Motor neuron (in vitro differentiated cells): ENCODE results near the gene ADORA1. TPM values are rescaled to one million over a fixed set of nuclear protein-coding genes. Genes with fewer than 3 reads are reported as not detected.

Source experiments
- ATAC-seq, 8 experiments: fragments of 200-7000 bp; cut with Tn5 transposase; replicated peaks in 6 of 8; 2 replicates each; pipeline ENCODE4 v1.8.0; 2021; ENCODE audit warnings: mild to moderate bottlenecking in 8 of 8, moderate library complexity in 8 of 8
- H3K27ac ChIP-seq, 2 donors: fragments of 250-450 bp; sonication (Bioruptor Pico); 2 replicates each; pipeline ENCODE4 v1.9.0; 2021; ENCODE audit warnings: antibody characterized with exemption in 2 of 2, mild to moderate bottlenecking in 2 of 2, moderate library complexity in 1 of 2
- H3K4me1 ChIP-seq, 2 donors: fragments of 250-450 bp; sonication (Bioruptor Pico); replicated peaks in 1 of 2; 2 replicates each; pipeline ENCODE4 v1.6.1; 2021; ENCODE audit warnings: antibody characterized with exemption in 2 of 2, mild to moderate bottlenecking in 2 of 2, moderate library complexity in 1 of 2
- H3K4me3 ChIP-seq, 5 donors: fragments of 250-450 bp; sonication (Bioruptor Pico); 2 replicates each; pipeline ENCODE4 v1.9.0; 2021; ENCODE audit warnings: antibody characterized with exemption in 5 of 5, mild to moderate bottlenecking in 5 of 5, moderate library complexity in 4 of 5
- WGBS, 10 experiments: fragments of 450-650 bp; shearing (Covaris generic); methylation state at CpG; one replicate each; pipeline ENCODE4 v1.0.0; 2022; 5-methylcytosine and 5-hydroxymethylcytosine counted together
- in situ Hi-C, 9 experiments: fragments of 400-800 bp; cut with MboI; loops; one replicate each; pipeline ENCODE4 v1.15.0; 2021; ENCODE audit warnings: low sequenced_read_pairs in 9 of 9, low pct_unique_long_range_greater_than_20kb in 2 of 9; ENCODE audit not compliant: unreplicated experiment in 9 of 9
- total RNA-seq, 8 experiments: library from RNA; unstranded; fragments of 300-600 nt; gene quantifications; 2 replicates each; pipeline versions ENCODE4 v1.2.3 to v1.2.4, GENCODE V29; 2022

The ADORA1 gene
- total RNA-seq, 8 experiments from 2014 or later, result 3.2 to 15.5 (median 3.9) TPM

DNA sequence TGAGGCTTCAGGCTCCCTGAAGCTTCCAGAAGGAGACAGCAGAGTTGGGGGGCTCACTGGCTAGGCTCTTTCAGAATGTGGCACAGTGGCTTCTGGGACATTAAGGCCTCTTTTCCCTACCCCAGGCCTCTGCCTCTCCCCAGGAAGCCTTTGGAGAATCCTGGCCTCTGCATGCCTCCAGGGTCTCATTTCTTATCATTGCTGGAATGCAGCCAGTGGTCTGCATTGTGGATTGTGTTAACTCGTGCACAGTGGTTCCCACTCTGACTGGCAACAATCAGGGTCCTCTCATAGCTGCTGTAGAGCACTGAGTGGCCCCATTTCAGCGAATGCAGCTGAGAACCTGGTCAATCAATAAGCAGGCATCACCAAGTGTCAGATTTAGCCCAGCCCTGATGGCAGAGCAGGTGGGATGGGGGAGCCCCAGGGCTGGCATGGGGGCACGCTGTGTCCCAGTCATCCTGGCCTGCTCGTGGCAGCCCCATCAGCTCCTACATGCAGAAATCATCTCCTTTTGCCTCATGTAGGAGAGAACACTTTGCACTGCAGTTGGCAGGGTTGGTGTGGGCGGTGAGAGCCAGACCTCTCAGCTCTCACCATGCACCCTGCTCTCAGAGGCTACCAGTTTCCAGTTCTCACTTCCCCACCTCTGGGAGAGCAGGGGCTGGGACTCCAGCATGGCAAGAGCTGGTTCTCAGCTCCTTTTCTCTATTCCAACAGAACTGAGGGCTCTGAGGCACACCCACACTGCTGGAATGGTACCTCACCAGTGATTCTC is 13.4 kb downstream of the ADORA1 start:
- Histone ChIP-seq H3K27ac (peak overlapping the region; percentile 42 to 49), H3K4me3 (no peak overlapping the region), H3K4me1 (peaks cover 22 to 24% of the 10 kb centered on the region in 2 donors)
- in situ Hi-C loops, result no loop called here
- WGBS, 10 experiments, result 36 to 100% (median 70%) methylated on average over 1 to 4 of the region's 5 CpGs; no CpG with 5 or more reads in 4 of the 10 experiments
- peak in 4 of 8 experiments; percentile 21 to 54 (median 36) for ATAC-seq

DNA sequence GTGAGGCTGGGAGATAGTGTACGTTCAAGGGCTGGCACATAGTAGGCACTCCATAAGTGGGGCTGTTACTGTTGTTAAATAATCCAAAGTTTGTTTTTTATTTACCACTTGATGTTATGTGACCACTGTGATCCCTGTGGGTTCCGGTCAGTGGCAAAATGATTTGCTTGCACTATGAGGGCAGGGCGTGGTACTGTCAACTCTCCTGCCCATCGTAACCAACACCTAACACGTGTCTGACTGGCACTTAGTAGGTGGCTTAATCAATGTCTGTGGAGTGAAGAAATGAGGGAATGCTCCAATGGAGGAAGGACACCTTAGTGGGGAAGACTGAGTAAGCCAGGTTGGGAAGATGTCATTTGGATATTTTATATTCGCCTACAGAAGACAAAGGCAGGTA is 14.6 kb downstream of the ADORA1 start:
- in situ Hi-C loops, result no loop called here
- 75 to 95% (median 87%) methylated on average over 1 to 6 of the region's 6 CpGs; no CpG with 5 or more reads in 2 of the 10 experiments for WGBS, 10 experiments
- ATAC-seq, result no peak
- Histone ChIP-seq H3K4me1 (peaks cover 23 to 30% of the 10 kb centered on the region in 2 donors), H3K4me3 (no peak overlapping the region), H3K27ac (no peak overlapping the region)

DNA sequence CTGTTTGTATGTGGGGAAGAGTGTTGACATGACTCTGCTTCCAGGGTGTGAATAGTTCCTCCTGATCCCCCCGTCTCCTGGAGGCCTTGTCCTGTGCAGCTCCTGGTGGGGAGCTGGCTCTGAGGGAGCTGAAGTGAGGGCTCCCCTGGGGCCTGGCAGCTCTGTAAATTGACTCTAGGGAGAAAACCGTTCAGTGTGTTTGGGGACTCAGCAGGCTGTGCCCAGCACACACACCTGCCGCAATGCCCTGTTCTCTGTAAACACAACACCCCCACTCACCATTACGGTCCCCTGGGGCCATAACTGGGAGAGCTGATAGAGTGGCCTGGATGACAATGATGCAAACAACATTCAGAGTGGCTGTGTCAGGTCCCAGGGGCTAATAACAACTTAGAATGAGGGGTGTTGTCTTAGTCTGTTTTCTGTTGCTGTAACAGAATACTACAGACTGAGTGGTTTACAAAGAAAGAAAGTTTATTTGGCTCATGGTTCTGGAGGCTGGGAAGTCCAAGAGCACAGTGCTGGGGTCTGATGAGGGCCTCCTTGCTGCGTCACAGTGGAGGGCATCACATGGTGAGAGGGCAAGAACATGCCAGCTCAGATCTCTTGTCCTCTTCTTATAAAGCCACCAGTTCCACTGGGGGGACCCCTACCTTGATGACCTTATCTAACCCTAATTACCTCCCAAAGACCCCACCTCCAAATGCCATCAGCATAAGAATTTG is 15.3 kb downstream of the ADORA1 start:
- H3K4me1 ChIP-seq, result peaks cover 31 to 37% of the 10 kb centered on the region in 2 donors
- H3K27ac ChIP-seq, result no peak overlapping the region
- 40 to 100% (median 87%) methylated on average over 1 to 5 of the region's 5 CpGs; no CpG with 5 or more reads in 2 of the 10 experiments for WGBS, 10 experiments
- in situ Hi-C loops, result no loop called here
- no peak for ATAC-seq
- H3K4me3 ChIP-seq, result no peak overlapping the region

DNA sequence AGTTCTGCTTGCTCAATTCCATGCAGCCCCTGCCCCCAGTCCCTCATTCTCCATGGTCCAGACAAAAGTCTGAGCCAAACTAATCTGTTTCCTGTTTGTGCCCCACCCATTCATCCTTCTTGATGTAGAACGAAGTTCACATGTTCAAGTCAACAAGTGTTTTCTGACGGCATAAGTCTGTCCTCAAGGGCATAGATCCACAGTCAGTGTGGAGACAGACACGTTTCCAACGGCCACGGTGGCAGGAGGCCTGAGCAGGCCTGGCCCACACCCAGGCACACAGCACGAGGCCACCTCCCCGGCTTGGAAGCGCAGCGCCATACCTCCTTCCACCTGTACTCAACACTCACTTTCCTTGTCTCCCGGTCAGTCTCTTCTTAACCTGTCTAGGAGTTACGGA is 16.1 kb downstream of the ADORA1 start:
- peaks cover 38 to 45% of the 10 kb centered on the region in 2 donors for H3K4me1 ChIP-seq
- H3K27ac ChIP-seq, result no peak overlapping the region
- in situ Hi-C loops, result no loop called here
- no peak overlapping the region for H3K4me3 ChIP-seq
- no peak for ATAC-seq
- 60 to 100% (median 88%) methylated on average over 1 to 10 of the region's 11 CpGs; no CpG with 5 or more reads in 3 of the 10 experiments for WGBS, 10 experiments

DNA sequence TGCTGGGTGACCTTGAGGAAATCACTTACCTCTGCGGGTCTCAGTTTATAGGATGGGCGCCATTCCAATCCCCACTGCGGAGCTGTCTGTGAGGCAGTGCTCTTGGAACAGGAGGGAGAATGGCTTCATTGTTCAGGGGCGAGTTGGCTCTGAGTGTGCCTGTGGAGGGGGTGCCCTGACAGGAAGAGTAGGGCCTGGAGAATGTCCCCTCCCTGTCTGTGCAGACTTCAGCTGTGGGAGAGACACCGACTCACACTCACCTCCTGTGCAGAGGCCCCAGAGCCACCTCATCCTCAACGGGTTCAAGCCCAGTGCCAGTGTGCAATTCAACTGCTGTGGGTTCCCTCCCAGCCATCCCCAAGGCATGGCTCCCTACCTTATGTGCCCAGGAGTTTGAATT is 17.1 kb downstream of the ADORA1 start:
- Histone ChIP-seq H3K4me3 (no peak overlapping the region), H3K27ac (no peak overlapping the region), H3K4me1 (peaks cover 46 to 51% of the 10 kb centered on the region in 2 donors)
- in situ Hi-C loops, result no loop called here
- peak in 5 of 8 experiments; percentile 16 to 59 (median 26) for ATAC-seq
- 50 to 89% (median 83%) methylated on average over 1 to 5 of the region's 6 CpGs; no CpG with 5 or more reads in 3 of the 10 experiments for WGBS, 10 experiments

DNA sequence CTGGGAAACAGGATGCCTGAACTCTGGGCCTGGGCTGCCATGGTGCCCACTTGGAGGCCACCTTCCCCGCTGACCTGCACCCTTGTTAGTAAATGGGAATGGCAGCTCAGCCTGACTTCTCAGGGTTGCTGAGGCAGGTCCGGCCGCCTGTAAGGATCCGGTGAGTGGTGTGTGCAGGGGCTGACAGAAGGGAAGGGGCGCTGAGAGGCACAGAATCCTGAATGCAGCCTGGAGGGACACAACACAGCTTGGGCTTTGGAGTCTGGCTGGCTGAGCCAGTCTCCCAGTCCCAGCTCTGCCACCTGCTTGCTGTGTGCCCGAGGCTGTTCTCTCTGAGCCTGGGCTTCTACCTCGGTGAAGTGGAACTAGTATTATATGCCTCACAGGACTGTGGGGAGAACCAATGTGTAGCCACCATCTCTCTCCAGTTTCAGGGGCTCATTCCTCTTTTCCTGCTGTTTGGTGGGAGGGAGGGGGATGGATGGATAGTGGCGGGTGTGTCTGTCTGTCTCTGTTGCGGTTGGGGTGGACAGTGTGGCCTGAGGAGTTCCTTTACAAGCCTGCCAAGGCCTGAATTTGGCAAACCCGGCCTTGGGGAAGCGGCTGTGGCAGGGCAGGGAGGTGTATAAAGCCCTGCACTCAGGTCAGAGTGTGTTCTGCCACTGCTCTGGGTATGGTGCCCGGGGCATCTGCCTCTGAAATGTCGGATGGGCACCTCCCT is 18.0 kb downstream of the ADORA1 start:
- H3K4me1 ChIP-seq, result peaks cover 43 to 47% of the 10 kb centered on the region in 2 donors
- ATAC-seq, result peak in 2 of 8 experiments; percentile 33 to 41
- in situ Hi-C loops, result no loop called here
- WGBS, 10 experiments, result 68 to 96% (median 88%) methylated on average over 1 to 13 of the region's 13 CpGs; no CpG with 5 or more reads in 4 of the 10 experiments
- no peak overlapping the region for H3K27ac ChIP-seq
- no peak overlapping the region for H3K4me3 ChIP-seq

DNA sequence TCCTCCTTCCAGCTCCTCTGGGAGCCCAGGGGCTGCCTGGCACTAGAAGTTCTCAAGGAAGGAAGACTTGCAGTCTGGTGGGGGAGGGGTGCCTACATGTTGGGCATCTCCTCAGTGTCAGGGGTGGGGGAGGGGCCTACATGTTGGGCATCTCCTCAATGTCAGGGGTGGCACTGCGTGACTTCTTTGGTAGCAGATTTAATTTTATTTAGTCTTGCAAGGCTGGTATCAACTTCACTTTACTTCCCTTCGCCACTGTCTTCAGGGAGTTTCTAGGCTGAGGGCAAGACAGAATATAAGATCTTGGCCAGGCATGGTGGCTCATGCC is 18.5 kb downstream of the ADORA1 start:
- ATAC-seq, result no peak
- Histone ChIP-seq H3K4me3 (no peak overlapping the region), H3K4me1 (peaks cover 40 to 42% of the 10 kb centered on the region in 2 donors), H3K27ac (no peak overlapping the region)
- in situ Hi-C loops, result no loop called here
- 86 to 100% (median 100%) methylated on average over 1 to 2 of the region's 2 CpGs; no CpG with 5 or more reads in 6 of the 10 experiments for WGBS, 10 experiments

DNA sequence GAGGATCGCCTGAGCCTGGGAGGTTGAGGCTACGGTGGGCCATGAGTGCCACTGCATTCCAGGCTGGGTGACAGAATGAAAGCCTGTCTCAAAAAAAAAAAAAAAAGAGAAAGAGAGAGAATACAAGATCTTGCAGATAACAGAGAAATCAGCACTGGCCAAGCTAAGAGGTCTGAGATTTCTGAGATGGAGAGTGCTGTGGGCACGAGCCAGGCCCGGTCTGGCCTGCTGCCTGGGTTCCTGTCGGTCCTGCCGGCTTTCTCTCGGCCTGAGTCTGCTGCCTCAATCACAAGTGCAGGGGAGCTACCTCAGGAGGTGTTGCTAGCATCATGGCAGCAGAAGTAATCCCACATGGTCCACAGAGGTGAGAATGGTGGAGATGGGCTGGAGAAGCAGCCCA is 19.0 kb downstream of the ADORA1 start:
- Histone ChIP-seq H3K4me3 (no peak overlapping the region), H3K4me1 (peaks cover 39 to 43% of the 10 kb centered on the region in 2 donors), H3K27ac (no peak overlapping the region)
- in situ Hi-C loops, result no loop called here
- 74 to 100% (median 85%) methylated on average over 1 to 7 of the region's 7 CpGs; no CpG with 5 or more reads in 2 of the 10 experiments for WGBS, 10 experiments
- no peak for ATAC-seq

DNA sequence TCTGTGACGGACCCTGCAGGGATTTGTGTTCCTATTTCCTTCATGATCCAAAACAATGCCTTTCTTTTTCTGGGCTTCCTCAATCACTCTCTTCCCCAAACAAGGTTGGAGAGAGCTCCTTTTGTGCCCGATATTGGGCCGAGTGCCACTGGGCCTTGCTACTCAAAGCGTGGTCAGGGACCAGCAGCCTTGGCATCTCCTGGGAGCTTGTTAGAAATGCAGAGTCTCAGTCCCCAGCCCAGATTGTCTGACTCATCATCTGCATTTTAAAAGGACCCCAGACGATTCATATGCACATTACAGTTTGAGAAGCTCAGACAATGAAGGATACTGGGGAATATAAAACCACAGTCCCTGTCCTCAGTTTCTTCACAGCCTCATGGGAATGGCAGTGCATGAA is 19.9 kb downstream of the ADORA1 start:
- Histone ChIP-seq H3K27ac (no peak overlapping the region), H3K4me3 (no peak overlapping the region), H3K4me1 (peaks cover 46 to 51% of the 10 kb centered on the region in 2 donors)
- 30 to 81% (median 40%) methylated on average over 1 to 5 of the region's 5 CpGs; no CpG with 5 or more reads in 2 of the 10 experiments for WGBS, 10 experiments
- ATAC-seq, result peak in 5 of 8 experiments; percentile 16 to 68 (median 29)
- in situ Hi-C loops, result no loop called here

DNA sequence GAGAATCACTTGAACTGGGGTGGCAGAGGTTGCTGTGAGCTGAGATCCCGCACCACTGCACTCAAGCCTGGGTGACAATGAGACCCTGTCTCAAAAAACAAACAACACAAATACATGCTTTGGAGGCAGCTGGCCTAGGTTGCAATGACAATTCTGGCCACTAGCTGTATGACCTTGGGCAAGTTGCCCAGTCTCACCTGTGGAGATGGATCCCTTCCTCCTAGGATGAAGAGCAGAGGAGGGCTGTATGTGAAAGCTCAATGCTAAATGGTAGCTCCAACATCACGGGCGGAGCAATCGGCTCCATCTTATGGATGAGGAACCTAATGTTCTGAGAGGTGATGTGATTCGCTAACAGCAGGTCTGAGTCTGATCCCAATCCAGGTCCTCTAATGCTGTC is 20.6 kb downstream of the ADORA1 start:
- Histone ChIP-seq H3K27ac (peak overlapping the region; percentile 32 to 54), H3K4me1 (peaks cover 54 to 58% of the 10 kb centered on the region in 2 donors), H3K4me3 (no peak overlapping the region)
- in situ Hi-C loops, result no loop called here
- no peak for ATAC-seq
- 80 to 100% (median 96%) methylated on average over 1 to 5 of the region's 5 CpGs; no CpG with 5 or more reads in 5 of the 10 experiments for WGBS, 10 experiments

DNA sequence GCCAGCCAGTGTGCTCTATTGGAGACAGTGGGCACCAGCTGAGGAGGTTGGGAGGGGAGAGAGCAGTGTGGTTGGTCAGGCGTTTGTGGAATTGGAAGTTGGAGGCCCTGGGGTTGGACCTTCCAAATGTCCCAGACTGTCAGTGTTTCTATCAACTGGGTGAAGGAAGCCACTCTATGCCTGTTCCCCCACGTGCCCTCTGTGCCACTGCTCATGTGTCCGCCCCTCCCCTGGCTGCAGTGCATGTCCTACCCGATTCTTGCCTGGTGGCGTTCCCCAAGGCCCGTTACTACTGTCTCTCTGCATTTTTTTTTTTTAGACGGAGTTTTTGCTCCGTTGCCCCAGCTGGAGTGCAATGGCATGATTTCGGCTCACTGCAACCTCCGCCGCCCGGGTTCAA is 21.1 kb downstream of the ADORA1 start:
- no peak for ATAC-seq
- Histone ChIP-seq H3K4me3 (no peak overlapping the region), H3K27ac (peak overlapping the region; percentile 32 to 54), H3K4me1 (peaks cover 58 to 63% of the 10 kb centered on the region in 2 donors)
- WGBS, 10 experiments, result 73 to 100% (median 91%) methylated on average over 2 to 11 of the region's 12 CpGs; no CpG with 5 or more reads in 2 of the 10 experiments
- in situ Hi-C loops, result no loop called here

DNA sequence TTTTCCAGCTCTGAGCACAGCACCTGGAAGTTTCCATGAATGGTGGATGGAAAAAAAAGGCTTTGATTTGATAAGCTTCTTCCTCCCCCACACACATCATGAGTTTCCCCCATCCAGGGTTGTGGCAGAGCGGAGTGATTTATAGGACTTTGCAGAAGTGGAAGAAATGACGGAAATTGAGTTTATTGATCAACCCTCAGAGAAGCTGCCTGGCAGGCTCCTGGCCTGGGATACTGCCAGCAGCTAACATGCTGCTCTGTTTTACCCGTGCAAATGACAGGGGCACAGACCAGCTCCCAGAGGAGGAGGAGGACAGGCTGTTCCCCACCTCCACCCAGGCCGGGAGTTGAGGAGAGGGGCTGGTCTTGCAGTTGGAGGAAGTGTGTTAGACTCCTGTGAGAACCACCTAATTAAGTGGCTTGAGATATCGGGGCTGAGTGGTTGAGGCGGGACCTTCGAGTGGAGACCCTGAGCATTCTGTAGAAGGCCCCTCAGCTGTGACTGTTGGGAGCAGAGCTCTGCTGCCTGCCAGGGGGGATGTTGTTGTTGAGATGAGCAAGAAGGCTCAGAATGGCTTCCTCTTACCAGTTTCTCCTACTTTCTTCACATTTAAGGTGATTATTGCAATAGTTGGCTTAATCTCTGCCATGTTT is 21.8 kb downstream of the ADORA1 start:
- Histone ChIP-seq H3K4me1 (peaks cover 62 to 69% of the 10 kb centered on the region in 2 donors), H3K27ac (peak overlapping the region in 1 of 2 donors; percentile 54), H3K4me3 (no peak overlapping the region)
- in situ Hi-C loops, result no loop called here
- 28 to 90% (median 59%) methylated on average over 1 to 6 of the region's 7 CpGs; no CpG with 5 or more reads in 3 of the 10 experiments for WGBS, 10 experiments
- ATAC-seq, result peak in 4 of 8 experiments; percentile 4 to 44 (median 26)
